Nephron (organoid): ENCODE data around the gene FSTL4.
A peak's percentile ranks its signal among the peaks of the same experiment; 100 is the strongest.

Source experiments
- H3K27ac Mint-ChIP-seq, 3 experiments: 2 replicates each; pipeline ENCODE4 v1.8.0; 2020; ENCODE audit warnings: mixed read lengths in 3 of 3, mild to moderate bottlenecking in 2 of 3, moderate library complexity in 1 of 3
- H3K27me3 Mint-ChIP-seq: 2 replicates; pipeline ENCODE4 v1.8.0; 2021; ENCODE audit warnings: low read depth, mild to moderate bottlenecking, moderate library complexity, mixed read lengths
- H3K36me3 Mint-ChIP-seq: 2 replicates; pipeline ENCODE4 v1.8.0; 2020; ENCODE audit warnings: low read depth, mixed read lengths
- H3K4me1 Mint-ChIP-seq: 2 replicates; pipeline ENCODE4 v1.8.0; 2020; ENCODE audit warnings: mixed read lengths
- H3K4me3 Mint-ChIP-seq, 3 experiments: 2 replicates each; pipeline ENCODE4 v1.8.0; 2020; ENCODE audit warnings: mild to moderate bottlenecking in 3 of 3, mixed read lengths in 3 of 3, moderate library complexity in 2 of 3
- H3K9me3 Mint-ChIP-seq: 2 replicates; pipeline ENCODE4 v1.8.0; 2020; ENCODE audit warnings: mixed read lengths
- CTCF ChIP-seq, 3 experiments: fragments of 200-600 bp; sonication (generic); IDR thresholded peaks; one replicate each; pipeline ENCODE4 v1.5.0; 2021; ENCODE audit warnings: antibody characterized with exemption in 3 of 3; ENCODE audit not compliant: unreplicated experiment in 3 of 3

FSTL4 gene

GRCh38 chr5:133368916-133369783 is 243.2 kb downstream of the FSTL4 start:
- no peaks in the 10 kb centered on the region for H3K36me3 Mint-ChIP-seq
- no peak for TF ChIP-seq CTCF (IDR thresholded peaks at IDR 0.05; ENCODE audit: unreplicated experiment in 3 of 3)
- H3K9me3 Mint-ChIP-seq = peaks cover 3% of the 10 kb centered on the region
- H3K4me1 Mint-ChIP-seq = peaks cover 67% of the 10 kb centered on the region
- no peak overlapping the region for H3K27ac Mint-ChIP-seq
- peaks cover 18% of the 10 kb centered on the region for H3K27me3 Mint-ChIP-seq
- no peak overlapping the region for H3K4me3 Mint-ChIP-seq

- H3K36me3 Mint-ChIP-seq = no peaks in the 10 kb centered on the region
- no peak overlapping the region for H3K4me3 Mint-ChIP-seq
- H3K4me1 Mint-ChIP-seq = peaks cover 78% of the 10 kb centered on the region
- no peak for TF ChIP-seq CTCF (IDR thresholded peaks at IDR 0.05; ENCODE audit: unreplicated experiment in 3 of 3)
- H3K27ac Mint-ChIP-seq = peak overlapping the region in 1 of 3 experiments; percentile 28
- H3K9me3 Mint-ChIP-seq = no peaks in the 10 kb centered on the region
- peaks cover 27% of the 10 kb centered on the region for H3K27me3 Mint-ChIP-seq
Observed at GRCh38 chr5:133367984-133368383, 244.4 kb downstream of the FSTL4 start.

- Mint-ChIP-seq H3K9me3 (no peaks in the 10 kb centered on the region), H3K4me1 (peaks cover 80% of the 10 kb centered on the region), H3K27ac (peak overlapping the region in 2 of 3 experiments; percentile 8 to 28), H3K36me3 (no peaks in the 10 kb centered on the region), H3K27me3 (peaks cover 30% of the 10 kb centered on the region), H3K4me3 (peak overlapping the region in 1 of 3 experiments; percentile 13)
- no peak for TF ChIP-seq CTCF (IDR thresholded peaks at IDR 0.05; ENCODE audit: unreplicated experiment in 3 of 3)
Observed at GRCh38 chr5:133367071-133367786, 245.1 kb downstream of the FSTL4 start.

- Mint-ChIP-seq H3K36me3 (no peaks in the 10 kb centered on the region), H3K27ac (no peak overlapping the region), H3K4me1 (peaks cover 75% of the 10 kb centered on the region), H3K27me3 (peaks cover 28% of the 10 kb centered on the region), H3K9me3 (no peaks in the 10 kb centered on the region), H3K4me3 (no peak overlapping the region)
- TF ChIP-seq CTCF (IDR thresholded peaks at IDR 0.05; ENCODE audit: unreplicated experiment in 3 of 3) = no peak
Observed at GRCh38 chr5:133366438-133366837, 245.9 kb downstream of the FSTL4 start.

- Mint-ChIP-seq H3K27me3 (peaks cover 23% of the 10 kb centered on the region), H3K4me1 (peaks cover 78% of the 10 kb centered on the region), H3K9me3 (no peaks in the 10 kb centered on the region), H3K36me3 (no peaks in the 10 kb centered on the region), H3K4me3 (no peak overlapping the region), H3K27ac (no peak overlapping the region)
- TF ChIP-seq CTCF (IDR thresholded peaks at IDR 0.05; ENCODE audit: unreplicated experiment in 3 of 3) = no peak
Observed at GRCh38 chr5:133365738-133366137, 246.6 kb downstream of the FSTL4 start.
